ENCODE results near the gene TPO. TPM values are rescaled to one million over a fixed set of nuclear protein-coding genes. Genes with fewer than 3 reads are reported as not detected.

TPO gene
- total RNA-seq, 1 experiment from 2014 or later: not detected

DNA sequence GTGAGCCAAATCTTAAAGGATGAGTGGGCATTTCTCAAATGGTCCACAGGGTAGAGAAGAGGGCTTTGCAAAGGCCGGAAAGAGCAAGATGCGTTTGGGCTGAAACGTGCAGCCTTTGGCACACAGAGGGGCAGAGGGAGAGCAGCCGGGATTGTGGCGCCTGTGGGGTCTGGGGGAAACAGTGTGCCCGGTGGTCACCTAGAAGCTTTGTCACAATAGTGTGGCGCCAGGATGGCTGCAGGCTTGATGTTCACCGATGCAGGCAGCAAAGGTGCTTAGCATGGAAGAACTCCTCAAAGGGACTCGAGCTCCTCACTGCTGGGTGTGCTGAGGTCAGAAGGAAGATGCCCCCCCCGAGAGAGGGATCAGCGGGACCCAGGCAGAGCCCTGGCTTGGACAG is 23.8 kb downstream of the TPO start:
- DNase-seq (ENCODE audit: low spot score) (no peak), ATAC-seq (no peak)
- Mint-ChIP-seq H3K4me3 (no peak overlapping the region), H3K27me3 (ENCODE audit: low read depth) (peaks cover 1% of the 10 kb centered on the region), H3K27ac (no peak overlapping the region), H3K9me3 (peaks cover 22% of the 10 kb centered on the region), H3K4me1 (no peaks in the 10 kb centered on the region), H3K36me3 (peaks cover 5% of the 10 kb centered on the region; the same call in 1 of the 2 replicates)
- ChIA-PET CTCF (no interaction called here), POLR2A (no interaction called here)
- TF ChIP-seq, protein P1, sequence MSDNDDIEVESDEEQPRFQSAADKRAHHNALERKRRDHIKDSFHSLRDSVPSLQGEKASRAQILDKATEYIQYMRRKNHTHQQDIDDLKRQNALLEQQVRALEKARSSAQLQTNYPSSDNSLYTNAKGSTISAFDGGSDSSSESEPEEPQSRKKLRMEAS (CRISPR knock-in tag; IDR thresholded peaks at IDR 0.05): no peak

- ChIA-PET CTCF (no interaction called here), POLR2A (no interaction called here)
- TF ChIP-seq ETV6 (CRISPR knock-in tag; IDR thresholded peaks at IDR 0.05): no peak
- no peak for TF ChIP-seq NFATC4 (CRISPR knock-in tag; IDR thresholded peaks at IDR 0.05)
- TF ChIP-seq AR (CRISPR knock-in tag; IDR thresholded peaks at IDR 0.05): no peak
- no peak for TF ChIP-seq SP1 (CRISPR knock-in tag; conservative IDR thresholded peaks at IDR 0.05)
- TF ChIP-seq, protein P2, sequence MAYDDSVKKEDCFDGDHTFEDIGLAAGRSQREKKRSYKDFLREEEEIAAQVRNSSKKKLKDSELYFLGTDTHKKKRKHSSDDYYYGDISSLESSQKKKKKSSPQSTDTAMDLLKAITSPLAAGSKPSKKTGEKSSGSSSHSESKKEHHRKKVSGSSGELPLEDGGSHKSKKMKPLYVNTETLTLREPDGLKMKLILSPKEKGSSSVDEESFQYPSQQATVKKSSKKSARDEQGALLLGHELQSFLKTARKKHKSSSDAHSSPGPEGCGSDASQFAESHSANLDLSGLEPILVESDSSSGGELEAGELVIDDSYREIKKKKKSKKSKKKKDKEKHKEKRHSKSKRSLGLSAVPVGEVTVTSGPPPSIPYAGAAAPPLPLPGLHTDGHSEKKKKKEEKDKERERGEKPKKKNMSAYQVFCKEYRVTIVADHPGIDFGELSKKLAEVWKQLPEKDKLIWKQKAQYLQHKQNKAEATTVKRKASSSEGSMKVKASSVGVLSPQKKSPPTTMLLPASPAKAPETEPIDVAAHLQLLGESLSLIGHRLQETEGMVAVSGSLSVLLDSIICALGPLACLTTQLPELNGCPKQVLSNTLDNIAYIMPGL (CRISPR knock-in tag; IDR thresholded peaks at IDR 0.05): no peak
- TF ChIP-seq JUN (CRISPR knock-in tag; IDR thresholded peaks at IDR 0.05): no peak
- TF ChIP-seq NFE2L1 (CRISPR knock-in tag; IDR thresholded peaks at IDR 0.05): no peak
- no peak for TF ChIP-seq HMGA2 (CRISPR knock-in tag; IDR thresholded peaks at IDR 0.05)
- TF ChIP-seq TEAD1 (CRISPR knock-in tag; IDR thresholded peaks at IDR 0.05): no peak
- TF ChIP-seq FOXJ3 (CRISPR knock-in tag; IDR thresholded peaks at IDR 0.05; ENCODE audit: borderline replicate concordance): no peak
- TF ChIP-seq ESRRA (CRISPR knock-in tag; IDR thresholded peaks at IDR 0.05; ENCODE audit: borderline replicate concordance): no peak
- TF ChIP-seq RORB (CRISPR knock-in tag; IDR thresholded peaks at IDR 0.05): no peak
- TF ChIP-seq EMX1 (CRISPR knock-in tag; IDR thresholded peaks at IDR 0.05): no peak
- TF ChIP-seq ZNF232 (CRISPR knock-in tag; IDR thresholded peaks at IDR 0.05): no peak
- TF ChIP-seq ZNF532 (CRISPR knock-in tag; IDR thresholded peaks at IDR 0.05; ENCODE audit: borderline replicate concordance): no peak
- TF ChIP-seq JAZF1 (CRISPR knock-in tag; IDR thresholded peaks at IDR 0.05): no peak
- TF ChIP-seq, protein P3, sequence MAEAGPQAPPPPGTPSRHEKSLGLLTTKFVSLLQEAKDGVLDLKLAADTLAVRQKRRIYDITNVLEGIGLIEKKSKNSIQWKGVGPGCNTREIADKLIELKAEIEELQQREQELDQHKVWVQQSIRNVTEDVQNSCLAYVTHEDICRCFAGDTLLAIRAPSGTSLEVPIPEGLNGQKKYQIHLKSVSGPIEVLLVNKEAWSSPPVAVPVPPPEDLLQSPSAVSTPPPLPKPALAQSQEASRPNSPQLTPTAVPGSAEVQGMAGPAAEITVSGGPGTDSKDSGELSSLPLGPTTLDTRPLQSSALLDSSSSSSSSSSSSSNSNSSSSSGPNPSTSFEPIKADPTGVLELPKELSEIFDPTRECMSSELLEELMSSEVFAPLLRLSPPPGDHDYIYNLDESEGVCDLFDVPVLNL (CRISPR knock-in tag; IDR thresholded peaks at IDR 0.05; ENCODE audit: borderline replicate concordance, low read depth): no peak
- TF ChIP-seq ZNF138 (CRISPR knock-in tag; conservative IDR thresholded peaks at IDR 0.05): no peak
- no peak for TF ChIP-seq GTF2I (CRISPR knock-in tag; conservative IDR thresholded peaks at IDR 0.05)
- Mint-ChIP-seq H3K36me3 (peaks cover 5% of the 10 kb centered on the region; the same call in 1 of the 2 replicates), H3K27ac (no peak overlapping the region), H3K4me3 (no peak overlapping the region), H3K27me3 (ENCODE audit: low read depth) (peaks cover 3% of the 10 kb centered on the region), H3K9me3 (peaks cover 25% of the 10 kb centered on the region), H3K4me1 (no peaks in the 10 kb centered on the region)
- DNase-seq (ENCODE audit: low spot score) (no peak), ATAC-seq (no peak)
These were observed 24.3 kb downstream of the TPO start for GRCh38 chr2:1437537-1437936.
